Caco-2 (cell line): ENCODE data around the gene NEGR1. TPM values are rescaled to one million over a fixed set of nuclear protein-coding genes. Genes with fewer than 3 reads are reported as not detected.

ENCODE experiments used
- BruUV-seq: library from RNA; stranded (reverse); fragments of 400-500 nt; replicated peaks from 2 replicates; lab custom pipeline; 2021; lab: Mats Ljungman, UMichigan
- CTCF ChIA-PET: fragments of 300-600 bp; sonication (Branson Sonifier 250); formaldehyde crosslinking; loops from one replicate; lab custom pipeline; 2022; ENCODE audit warnings: antibody characterized with exemption; lab: Charles Lee
- POLR2A ChIA-PET: fragments of 300-600 bp; sonication (Branson Sonifier 250); formaldehyde crosslinking; loops from one replicate; lab custom pipeline; 2022; ENCODE audit warnings: antibody characterized with exemption; lab: Charles Lee
- DNase-seq, 2 experiments: peaks; one replicate each; pipeline versions ENCODE4 v3.0.0 to v3.0.0-alpha.2; 2020 to 2022
- H3K27me3 ChIP-seq: replicated peaks from 2 replicates; pipeline ENCODE4 v1.6.0; 2011; ENCODE audit warnings: low read length; ENCODE audit not compliant: control insufficient read depth, insufficient read depth
- H3K36me3 ChIP-seq: 2 replicates; pipeline ENCODE4 v1.5.1; 2011; ENCODE audit warnings: low read length; ENCODE audit not compliant: control insufficient read depth, insufficient read depth
- H3K4me1 ChIP-seq: fragments of 250-450 bp; sonication (Bioruptor Pico); 2 replicates; pipeline ENCODE4 v1.5.1; 2020; ENCODE audit warnings: mild to moderate bottlenecking
- H3K4me3 ChIP-seq: 2 replicates; pipeline ENCODE4 v1.5.1; 2011; ENCODE audit warnings: low read depth, mild to moderate bottlenecking, control low read depth, low read length
- H3K9me3 ChIP-seq: fragments of 250-450 bp; sonication (Bioruptor Pico); 2 replicates; pipeline ENCODE4 v1.5.1; 2020; ENCODE audit warnings: mild to moderate bottlenecking, moderate library complexity
- H3K27ac Mint-ChIP-seq: one replicate; pipeline ENCODE4 v1.8.0; 2022; ENCODE audit warnings: mixed read lengths; ENCODE audit not compliant: unreplicated experiment
- H3K27me3 Mint-ChIP-seq: one replicate; pipeline ENCODE4 v1.8.0; 2022; ENCODE audit warnings: mixed read lengths; ENCODE audit not compliant: insufficient read depth, unreplicated experiment
- H3K36me3 Mint-ChIP-seq: one replicate; pipeline ENCODE4 v1.8.0; 2022; ENCODE audit warnings: mild to moderate bottlenecking, mixed read lengths; ENCODE audit not compliant: insufficient read depth, unreplicated experiment
- H3K4me1 Mint-ChIP-seq: one replicate; pipeline ENCODE4 v1.8.0; 2022; ENCODE audit warnings: low read depth, mixed read lengths; ENCODE audit not compliant: unreplicated experiment
- H3K4me3 Mint-ChIP-seq: one replicate; pipeline ENCODE4 v1.8.0; 2022; ENCODE audit warnings: mild to moderate bottlenecking, moderate library complexity, mixed read lengths; ENCODE audit not compliant: unreplicated experiment
- H3K9me3 Mint-ChIP-seq: one replicate; pipeline ENCODE4 v1.8.0; 2022; ENCODE audit warnings: mixed read lengths; ENCODE audit not compliant: unreplicated experiment
- CTCF ChIP-seq, 2 experiments: fragments of 200-600 bp in 1 of 2; IDR thresholded peaks; 1 replicate in 1 of 2; 2 replicates in 1 of 2; pipeline versions ENCODE4 v1.5.1 to v1.8.0; 2011 to 2022; ENCODE audit warnings: antibody characterized with exemption in 1 of 2, control low read depth in 1 of 2, inconsistent platforms in 1 of 2, low read depth in 1 of 2, low read length in 1 of 2, mild to moderate bottlenecking in 1 of 2, moderate library complexity in 1 of 2; ENCODE audit not compliant: insufficient read depth in 1 of 2, severe bottlenecking in 1 of 2, unreplicated experiment in 1 of 2
- intact Hi-C: fragments of 100-400 bp; cut with micrococcal nuclease; formaldehyde crosslinking; loops from one replicate; pipeline ENCODE4 v1.10.0; 2022; ENCODE audit not compliant: unreplicated experiment
- total RNA-seq: library from RNA; stranded (reverse); gene quantifications from 2 replicates; pipeline ENCODE4 v1.2.3, GENCODE V29; 2022

The NEGR1 gene
- total RNA-seq, 1 experiment from 2014 or later, result not detected

- H3K27me3 Mint-ChIP-seq, result no peaks in the 10 kb centered on the region
- H3K9me3 Mint-ChIP-seq, result no peaks in the 10 kb centered on the region
- H3K4me3 ChIP-seq, result no peak overlapping the region
- H3K36me3 ChIP-seq, result no peaks in the 10 kb centered on the region
- CTCF ChIA-PET, result no interaction called here
- BruUV-seq, result no TSS peak
- H3K9me3 ChIP-seq, result no peaks in the 10 kb centered on the region
- no peak for DNase-seq
- no peak overlapping the region for H3K27ac Mint-ChIP-seq
- no peaks in the 10 kb centered on the region for H3K36me3 Mint-ChIP-seq
- TF ChIP-seq CTCF (IDR thresholded peaks at IDR 0.05; ENCODE audit: insufficient read depth in 1 of 2, low read depth in 1 of 2, low read length in 1 of 2, severe bottlenecking in 1 of 2, unreplicated experiment in 1 of 2), result no peak
- intact Hi-C loops, result no loop called here
- H3K4me1 ChIP-seq, result no peaks in the 10 kb centered on the region
- H3K4me1 Mint-ChIP-seq, result no peaks in the 10 kb centered on the region
- POLR2A ChIA-PET, result no interaction called here
- no peak overlapping the region for H3K4me3 Mint-ChIP-seq
- no peaks in the 10 kb centered on the region for H3K27me3 ChIP-seq
Measured at GRCh38 chr1:71640116-71640515, 642.2 kb downstream of the NEGR1 start.

GRCh38 chr1:71638081-71638766 is 644.1 kb downstream of the NEGR1 start:
- intact Hi-C loops, result no loop called here
- ChIA-PET POLR2A (no interaction called here), CTCF (no interaction called here)
- BruUV-seq, result no TSS peak
- Mint-ChIP-seq H3K9me3 (no peaks in the 10 kb centered on the region), H3K4me1 (no peaks in the 10 kb centered on the region), H3K27me3 (no peaks in the 10 kb centered on the region), H3K36me3 (no peaks in the 10 kb centered on the region), H3K4me3 (no peak overlapping the region), H3K27ac (no peak overlapping the region)
- no peak for DNase-seq
- Histone ChIP-seq H3K36me3 (no peaks in the 10 kb centered on the region), H3K4me3 (no peak overlapping the region), H3K27me3 (no peaks in the 10 kb centered on the region), H3K9me3 (no peaks in the 10 kb centered on the region), H3K4me1 (no peaks in the 10 kb centered on the region)
- no peak for TF ChIP-seq CTCF (IDR thresholded peaks at IDR 0.05; ENCODE audit: insufficient read depth in 1 of 2, low read depth in 1 of 2, low read length in 1 of 2, severe bottlenecking in 1 of 2, unreplicated experiment in 1 of 2)

GRCh38 chr1:71635568-71635967 is 646.8 kb downstream of the NEGR1 start:
- H3K27me3 Mint-ChIP-seq, result no peaks in the 10 kb centered on the region
- no peaks in the 10 kb centered on the region for H3K9me3 Mint-ChIP-seq
- POLR2A ChIA-PET, result no interaction called here
- DNase-seq, result no peak
- no peak overlapping the region for H3K4me3 Mint-ChIP-seq
- H3K36me3 Mint-ChIP-seq, result no peaks in the 10 kb centered on the region
- Histone ChIP-seq H3K36me3 (no peaks in the 10 kb centered on the region), H3K9me3 (no peaks in the 10 kb centered on the region), H3K27me3 (no peaks in the 10 kb centered on the region), H3K4me3 (no peak overlapping the region), H3K4me1 (no peaks in the 10 kb centered on the region)
- H3K4me1 Mint-ChIP-seq, result no peaks in the 10 kb centered on the region
- CTCF ChIA-PET, result no interaction called here
- intact Hi-C loops, result no loop called here
- TF ChIP-seq CTCF (IDR thresholded peaks at IDR 0.05; ENCODE audit: insufficient read depth in 1 of 2, low read depth in 1 of 2, low read length in 1 of 2, severe bottlenecking in 1 of 2, unreplicated experiment in 1 of 2), result no peak
- no TSS peak for BruUV-seq
- no peak overlapping the region for H3K27ac Mint-ChIP-seq
